ENCODE data around the gene ZCCHC8. TPM values are rescaled to one million over a fixed set of nuclear protein-coding genes. Genes with fewer than 3 reads are reported as not detected.
A peak's percentile ranks its signal among the peaks of the same experiment; 100 is the strongest.
"Not testable (repeated sequence)": the region's sequence is repeated elsewhere in the genome, so short reads cannot be mapped to it uniquely, and the experiment has no call there.

ZCCHC8 gene
- total RNA-seq, 1 experiment from 2014 or later, result 35.3 TPM

GRCh38 chr12:122480753-122481152 is 20.0 kb downstream of the ZCCHC8 start:
- Histone ChIP-seq H3K9me2 (replicated peaks; ENCODE audit: insufficient read depth, low read length) (no peaks in the 10 kb centered on the region), H3K9me3 (ENCODE audit: low read length) (no peaks in the 10 kb centered on the region), H3K27ac (ENCODE audit: low read length) (no peak overlapping the region), H3K4me1 (ENCODE audit: low read length) (no peaks in the 10 kb centered on the region), H3K9ac (ENCODE audit: low read length) (no peak overlapping the region), H3K4me2 (ENCODE audit: low read depth, low read length, poor library complexity, severe bottlenecking) (no peak overlapping the region), H3K79me2 (ENCODE audit: low read length) (peaks cover 5% of the 10 kb centered on the region), H2AFZ (ENCODE audit: low read length) (no peak overlapping the region), H3K36me3 (ENCODE audit: insufficient read depth, low read length) (peaks cover 59% of the 10 kb centered on the region), H3K27me3 (ENCODE audit: low read length) (no peaks in the 10 kb centered on the region), H3K4me3 (ENCODE audit: low read length) (no peak overlapping the region), H4K20me1 (ENCODE audit: insufficient read depth, low read depth, low read length) (no peaks in the 10 kb centered on the region)
- no peak for DNase-seq

GRCh38 chr12:122474324-122474716 is 26.4 kb downstream of the ZCCHC8 start:
- Histone ChIP-seq H3K9me2 (replicated peaks; ENCODE audit: insufficient read depth, low read length) (no peaks in the 10 kb centered on the region), H3K4me1 (ENCODE audit: low read length) (no peaks in the 10 kb centered on the region), H3K4me2 (ENCODE audit: low read depth, low read length, poor library complexity, severe bottlenecking) (no peak overlapping the region), H3K9me3 (ENCODE audit: low read length) (no peaks in the 10 kb centered on the region), H3K27me3 (ENCODE audit: low read length) (no peaks in the 10 kb centered on the region), H3K4me3 (ENCODE audit: low read length) (no peak overlapping the region), H3K79me2 (ENCODE audit: low read length) (no peaks in the 10 kb centered on the region), H3K36me3 (ENCODE audit: insufficient read depth, low read length) (peaks cover 28% of the 10 kb centered on the region; the same call in 1 of the 2 replicates), H3K27ac (ENCODE audit: low read length) (no peak overlapping the region), H4K20me1 (ENCODE audit: insufficient read depth, low read depth, low read length) (no peaks in the 10 kb centered on the region), H2AFZ (ENCODE audit: low read length) (no peak overlapping the region), H3K9ac (ENCODE audit: low read length) (no peak overlapping the region)
- DNase-seq, result no peak

- DNase-seq, result no peak
- peaks cover 24% of the 10 kb centered on the region; the same call in 1 of the 2 replicates for H3K36me3 ChIP-seq (ENCODE audit: insufficient read depth, low read length)
- H3K9ac ChIP-seq (ENCODE audit: low read length), result no peak overlapping the region
Observed at GRCh38 chr12:122473543-122474323, 27.0 kb downstream of the ZCCHC8 start.

GRCh38 chr12:122471324-122472226 is 29.2 kb downstream of the ZCCHC8 start:
- Histone ChIP-seq H3K36me3 (ENCODE audit: insufficient read depth, low read length) (peaks cover 13% of the 10 kb centered on the region; the same call in 1 of the 2 replicates), H2AFZ (ENCODE audit: low read length) (no peak overlapping the region), H3K27ac (ENCODE audit: low read length) (no peak overlapping the region), H3K4me3 (ENCODE audit: low read length) (no peak overlapping the region), H3K4me1 (ENCODE audit: low read length) (no peaks in the 10 kb centered on the region), H3K9ac (ENCODE audit: low read length) (no peak overlapping the region), H3K4me2 (ENCODE audit: low read depth, low read length, poor library complexity, severe bottlenecking) (no peak overlapping the region), H3K9me3 (ENCODE audit: low read length) (no peaks in the 10 kb centered on the region), H3K79me2 (ENCODE audit: low read length) (no peaks in the 10 kb centered on the region), H3K27me3 (ENCODE audit: low read length) (no peaks in the 10 kb centered on the region), H4K20me1 (ENCODE audit: insufficient read depth, low read depth, low read length) (no peaks in the 10 kb centered on the region), H3K9me2 (replicated peaks; ENCODE audit: insufficient read depth, low read length) (no peaks in the 10 kb centered on the region)
- peak; percentile 76 for DNase-seq

More at GRCh38 chr12:122473543-122474323, 27.0 kb downstream of the ZCCHC8 start:
- H3K27me3 ChIP-seq (ENCODE audit: low read length), result no peaks in the 10 kb centered on the region
- H3K4me2 ChIP-seq (ENCODE audit: low read depth, low read length, poor library complexity, severe bottlenecking), result no peak overlapping the region
- H3K4me3 ChIP-seq (ENCODE audit: low read length), result no peak overlapping the region
- H2AFZ ChIP-seq (ENCODE audit: low read length), result no peak overlapping the region
- H3K79me2 ChIP-seq (ENCODE audit: low read length), result no peaks in the 10 kb centered on the region
- no peaks in the 10 kb centered on the region for H4K20me1 ChIP-seq (ENCODE audit: insufficient read depth, low read depth, low read length)
- no peaks in the 10 kb centered on the region for H3K4me1 ChIP-seq (ENCODE audit: low read length)
- H3K9me2 ChIP-seq (replicated peaks; ENCODE audit: insufficient read depth, low read length), result no peaks in the 10 kb centered on the region
- H3K27ac ChIP-seq (ENCODE audit: low read length), result no peak overlapping the region
- no peaks in the 10 kb centered on the region for H3K9me3 ChIP-seq (ENCODE audit: low read length)

- peaks cover 12% of the 10 kb centered on the region; the same call in 1 of the 2 replicates for H3K36me3 ChIP-seq (ENCODE audit: insufficient read depth, low read length)
- H3K27me3 ChIP-seq (ENCODE audit: low read length); H3K9me2 ChIP-seq (replicated peaks; ENCODE audit: insufficient read depth, low read length); H3K9ac ChIP-seq (ENCODE audit: low read length); H3K9me3 ChIP-seq (ENCODE audit: low read length); DNase-seq; H3K27ac ChIP-seq (ENCODE audit: low read length); H3K4me2 ChIP-seq (ENCODE audit: low read depth, low read length, poor library complexity, severe bottlenecking); H3K4me3 ChIP-seq (ENCODE audit: low read length); H3K79me2 ChIP-seq (ENCODE audit: low read length); H2AFZ ChIP-seq (ENCODE audit: low read length); H3K4me1 ChIP-seq (ENCODE audit: low read length); H4K20me1 ChIP-seq (ENCODE audit: insufficient read depth, low read depth, low read length): not testable (repeated sequence)
Observed at GRCh38 chr12:122470576-122470975, 30.2 kb downstream of the ZCCHC8 start.

GRCh38 chr12:122469856-122470255 is 30.9 kb downstream of the ZCCHC8 start:
- not testable (repeated sequence) for H3K9me2 ChIP-seq (replicated peaks; ENCODE audit: insufficient read depth, low read length); H4K20me1 ChIP-seq (ENCODE audit: insufficient read depth, low read depth, low read length); H3K27ac ChIP-seq (ENCODE audit: low read length); H3K36me3 ChIP-seq (ENCODE audit: insufficient read depth, low read length); H3K4me3 ChIP-seq (ENCODE audit: low read length); H3K9me3 ChIP-seq (ENCODE audit: low read length); DNase-seq; H3K4me1 ChIP-seq (ENCODE audit: low read length); H3K9ac ChIP-seq (ENCODE audit: low read length); H2AFZ ChIP-seq (ENCODE audit: low read length); H3K27me3 ChIP-seq (ENCODE audit: low read length); H3K79me2 ChIP-seq (ENCODE audit: low read length); H3K4me2 ChIP-seq (ENCODE audit: low read depth, low read length, poor library complexity, severe bottlenecking)

GRCh38 chr12:122467983-122468382 is 32.7 kb downstream of the ZCCHC8 start:
- H4K20me1 ChIP-seq (ENCODE audit: insufficient read depth, low read depth, low read length), result no peaks in the 10 kb centered on the region
- no peak overlapping the region for H3K9ac ChIP-seq (ENCODE audit: low read length)
- no peaks in the 10 kb centered on the region for H3K79me2 ChIP-seq (ENCODE audit: low read length)
- H3K4me3 ChIP-seq (ENCODE audit: low read length), result no peak overlapping the region
- H3K4me2 ChIP-seq (ENCODE audit: low read depth, low read length, poor library complexity, severe bottlenecking), result no peak overlapping the region
- no peaks in the 10 kb centered on the region for H3K9me2 ChIP-seq (replicated peaks; ENCODE audit: insufficient read depth, low read length)
- H2AFZ ChIP-seq (ENCODE audit: low read length), result no peak overlapping the region
- H3K9me3 ChIP-seq (ENCODE audit: low read length), result no peaks in the 10 kb centered on the region
- no peak for DNase-seq
- peaks cover 6% of the 10 kb centered on the region; the same call in 1 of the 2 replicates for H3K36me3 ChIP-seq (ENCODE audit: insufficient read depth, low read length)
- no peaks in the 10 kb centered on the region for H3K4me1 ChIP-seq (ENCODE audit: low read length)
- no peak overlapping the region for H3K27ac ChIP-seq (ENCODE audit: low read length)
- no peaks in the 10 kb centered on the region for H3K27me3 ChIP-seq (ENCODE audit: low read length)

GRCh38 chr12:122464317-122465042 is 36.3 kb downstream of the ZCCHC8 start:
- not testable (repeated sequence) for DNase-seq; H3K9me2 ChIP-seq (replicated peaks; ENCODE audit: insufficient read depth, low read length); H3K9ac ChIP-seq (ENCODE audit: low read length); H2AFZ ChIP-seq (ENCODE audit: low read length); H3K27ac ChIP-seq (ENCODE audit: low read length); H3K79me2 ChIP-seq (ENCODE audit: low read length); H3K4me3 ChIP-seq (ENCODE audit: low read length); H4K20me1 ChIP-seq (ENCODE audit: insufficient read depth, low read depth, low read length); H3K27me3 ChIP-seq (ENCODE audit: low read length); H3K4me2 ChIP-seq (ENCODE audit: low read depth, low read length, poor library complexity, severe bottlenecking); H3K9me3 ChIP-seq (ENCODE audit: low read length); H3K4me1 ChIP-seq (ENCODE audit: low read length); H3K36me3 ChIP-seq (ENCODE audit: insufficient read depth, low read length)

Data from Karpas-422 (cell line).